HCT116 (cell line): ENCODE data around the gene RHBDL3. TPM values are rescaled to one million over a fixed set of nuclear protein-coding genes. Genes with fewer than 3 reads are reported as not detected.

Experiments used
- ATAC-seq: fragments of 200-7000 bp; cut with Tn5 transposase; 2 replicates; pipeline ENCODE4 v1.9.1; 2020; ENCODE audit warnings: mild to moderate bottlenecking, moderate library complexity
- BruUV-seq: library from RNA; stranded (reverse); fragments of 400-500 nt; replicated peaks from 2 replicates; lab custom pipeline; 2021; lab: Mats Ljungman, UMichigan
- CTCF ChIA-PET: fragments of 300-600 bp; sonication (Branson Sonifier 250); formaldehyde crosslinking; loops from one replicate; lab custom pipeline; 2021; ENCODE audit warnings: antibody characterized with exemption; lab: Charles Lee
- POLR2A ChIA-PET: fragments of 300-600, 350-600 bp; sonication (Branson Sonifier 250); formaldehyde crosslinking; loops from one replicate; lab custom pipeline; 2021; ENCODE audit warnings: antibody characterized with exemption; lab: Charles Lee
- RAD21 ChIA-PET, 2 experiments: fragments of 300-600 bp; sonication (Branson Sonifier 250); formaldehyde crosslinking; loops; one replicate each; lab custom pipeline; 2023; ENCODE audit warnings: low total read pairs in 2 of 2; ENCODE audit not compliant: uncharacterized antibody in 2 of 2, unreplicated experiment in 2 of 2, low non-redundant PET in 1 of 2; lab: Charles Lee
- DNase-seq: peaks from one replicate; pipeline ENCODE4 v3.0.0-alpha.2; 2010; ENCODE audit warnings: low read depth, low spot score
- H2AFZ ChIP-seq: fragments of 200-600 bp; shearing (Covaris generic), sonication (generic); 2 replicates; pipeline ENCODE4 v1.6.1; 2017; ENCODE audit warnings: low read depth, mixed run types, mixed read lengths, antibody characterized with exemption, low read length; ENCODE audit not compliant: poor library complexity, severe bottlenecking
- H3K27ac ChIP-seq: 2 replicates; pipeline ENCODE4 v1.5.1; 2012; ENCODE audit warnings: low read depth, low read length
- H3K27me3 ChIP-seq: fragments of 200-600 bp; sonication (generic); 2 replicates; pipeline ENCODE4 v1.6.1; 2016; ENCODE audit warnings: mixed run types, low read length, mixed read lengths; ENCODE audit not compliant: insufficient read depth
- H3K36me3 ChIP-seq, 2 experiments: fragments of 200-500 bp in 1 of 2; fragments of 200-600 bp in 1 of 2; sonication (Bioruptor generic) in 1 of 2; sonication (generic) in 1 of 2; 2 replicates each; pipeline versions ENCODE4 v1.5.1 to v1.6.1; 2014 to 2016; ENCODE audit warnings: low read length in 2 of 2, inconsistent platforms in 1 of 2, mixed read lengths in 1 of 2, mixed run types in 1 of 2; ENCODE audit not compliant: insufficient read depth in 2 of 2, control insufficient read depth in 1 of 2
- H3K4me1 ChIP-seq, 2 experiments: fragments of 200-600 bp in 1 of 2; sonication (generic) in 1 of 2; 2 replicates each; pipeline versions ENCODE4 v1.5.1 to v1.6.1; 2012 to 2017; ENCODE audit warnings: low read length in 2 of 2, inconsistent platforms in 1 of 2, mild to moderate bottlenecking in 1 of 2, mixed read lengths in 1 of 2, mixed run types in 1 of 2, moderate library complexity in 1 of 2; ENCODE audit not compliant: insufficient read depth in 2 of 2, control insufficient read depth in 1 of 2
- H3K4me2 ChIP-seq: fragments of 200-600 bp; sonication (generic); 2 replicates; pipeline ENCODE4 v1.6.1; 2017; ENCODE audit warnings: mixed run types, low read length, mixed read lengths
- H3K4me3 ChIP-seq, 2 experiments: fragments of 200-600 bp in 1 of 2; sonication (generic) in 1 of 2; replicated peaks in 1 of 2; 2 replicates each; pipeline ENCODE4 v1.5.1; 2011 to 2016; ENCODE audit warnings: low read length in 2 of 2, control low read depth in 1 of 2, low read depth in 1 of 2, mild to moderate bottlenecking in 1 of 2, mixed read lengths in 1 of 2, mixed run types in 1 of 2
- H3K79me2 ChIP-seq: fragments of 200-600 bp; sonication (generic); 2 replicates; pipeline ENCODE4 v1.6.1; 2017; ENCODE audit warnings: mild to moderate bottlenecking, mixed run types, low read length, moderate library complexity, mixed read lengths; ENCODE audit not compliant: insufficient read depth
- H3K9ac ChIP-seq: fragments of 200-600 bp; sonication (generic); 2 replicates; pipeline ENCODE4 v1.6.1; 2016; ENCODE audit warnings: low read length, mixed read lengths
- H3K9me2 ChIP-seq: fragments of 200-600 bp; sonication (generic), shearing (Covaris generic); 2 replicates; pipeline ENCODE4 v1.6.1; 2017; ENCODE audit warnings: mixed run types, mild to moderate bottlenecking, moderate library complexity; ENCODE audit not compliant: insufficient read depth
- H3K9me3 ChIP-seq, 2 experiments: fragments of 200-500 bp in 1 of 2; fragments of 200-600 bp in 1 of 2; sonication (Bioruptor generic) in 1 of 2; sonication (generic) in 1 of 2; 2 replicates each; pipeline ENCODE4 v1.6.1; 2014 to 2017; ENCODE audit warnings: low read length in 2 of 2, mixed read lengths in 2 of 2, inconsistent platforms in 1 of 2, low read depth in 1 of 2, mild to moderate bottlenecking in 1 of 2, mixed run types in 1 of 2, moderate library complexity in 1 of 2; ENCODE audit not compliant: control insufficient read depth in 1 of 2, insufficient read depth in 1 of 2
- H4K20me1 ChIP-seq: fragments of 200-600 bp; sonication (generic), shearing (Covaris generic); 2 replicates; pipeline ENCODE4 v1.6.1; 2017; ENCODE audit warnings: mixed run types, mild to moderate bottlenecking, moderate library complexity; ENCODE audit not compliant: insufficient read depth
- ELF1 ChIP-seq: IDR thresholded peaks from 2 replicates; pipeline ENCODE4 v1.6.1; 2012; ENCODE audit warnings: low read depth, borderline replicate concordance
- EZH2 ChIP-seq: fragments of 200-600 bp; sonication (generic); IDR thresholded peaks from 2 replicates; pipeline ENCODE4 v1.6.1; 2017; ENCODE audit warnings: antibody characterized with exemption, mixed run types
- EZH2phosphoT487 ChIP-seq: fragments of 200-600 bp; IDR thresholded peaks from 2 replicates; pipeline ENCODE4 v1.6.1; 2018; ENCODE audit warnings: antibody characterized with exemption, borderline replicate concordance
- FOSL1 ChIP-seq: IDR thresholded peaks from 2 replicates; pipeline ENCODE4 v1.6.1; 2012; ENCODE audit warnings: low read depth
- SRF ChIP-seq: IDR thresholded peaks from 2 replicates; pipeline ENCODE4 v1.6.1; 2012; ENCODE audit warnings: low read depth
- intact Hi-C: fragments of 100-400 bp; cut with micrococcal nuclease; formaldehyde crosslinking; loops from 2 replicates; pipeline ENCODE4 v1.10.0; 2022
- total RNA-seq: library from RNA; stranded (reverse); gene quantifications from one replicate; pipeline ENCODE4 v1.2.1, GENCODE V29; 2021; ENCODE audit not compliant: unreplicated experiment
- TF ChIP-seq, protein P1 (sequence below): IDR thresholded peaks from 2 replicates; pipeline ENCODE4 v1.6.1; 2011; ENCODE audit warnings: mild to moderate bottlenecking, low read length, moderate library complexity; ENCODE audit not compliant: insufficient replicate concordance; ENCODE audit errors: extremely low read depth
- TF ChIP-seq, protein P2 (sequence below), 3 experiments: fragments of 200-600 bp in 1 of 3; sonication (generic) in 1 of 3; IDR thresholded peaks in 2 of 3; conservative IDR thresholded peaks in 1 of 3; 2 replicates each; pipeline ENCODE4 v1.5.1; 2012 to 2017; ENCODE audit warnings: low read depth in 2 of 3, low read length in 2 of 3, antibody characterized with exemption in 1 of 3, borderline replicate concordance in 1 of 3, control low read depth in 1 of 3, mild to moderate bottlenecking in 1 of 3, mixed read lengths in 1 of 3, mixed run types in 1 of 3, moderate library complexity in 1 of 3; ENCODE audit not compliant: insufficient read depth in 1 of 3

RHBDL3 gene
- total RNA-seq, 1 experiment from 2014 or later = 4.0 TPM

DNA sequence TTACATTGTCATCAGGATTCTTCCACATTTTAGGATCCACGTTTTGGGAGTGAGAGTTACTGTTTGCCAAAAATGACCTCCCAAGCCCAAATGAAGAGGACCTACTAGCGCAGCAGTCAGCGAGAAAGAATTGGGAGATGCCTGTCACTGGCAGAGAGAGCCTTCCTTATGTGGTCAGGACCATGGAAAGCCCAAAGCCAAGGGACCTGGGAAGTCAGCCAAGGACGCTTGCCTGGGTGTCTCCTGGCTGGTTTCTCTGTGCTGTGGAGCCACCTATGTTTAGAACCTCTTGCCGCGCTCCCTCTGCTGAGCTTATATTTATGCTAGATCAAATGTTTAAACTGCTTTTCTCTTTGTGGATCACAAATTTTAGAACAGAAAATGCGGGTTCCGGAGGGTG, 24.9 kb upstream of the RHBDL3 start (continued):
- TF ChIP-seq, protein P1, sequence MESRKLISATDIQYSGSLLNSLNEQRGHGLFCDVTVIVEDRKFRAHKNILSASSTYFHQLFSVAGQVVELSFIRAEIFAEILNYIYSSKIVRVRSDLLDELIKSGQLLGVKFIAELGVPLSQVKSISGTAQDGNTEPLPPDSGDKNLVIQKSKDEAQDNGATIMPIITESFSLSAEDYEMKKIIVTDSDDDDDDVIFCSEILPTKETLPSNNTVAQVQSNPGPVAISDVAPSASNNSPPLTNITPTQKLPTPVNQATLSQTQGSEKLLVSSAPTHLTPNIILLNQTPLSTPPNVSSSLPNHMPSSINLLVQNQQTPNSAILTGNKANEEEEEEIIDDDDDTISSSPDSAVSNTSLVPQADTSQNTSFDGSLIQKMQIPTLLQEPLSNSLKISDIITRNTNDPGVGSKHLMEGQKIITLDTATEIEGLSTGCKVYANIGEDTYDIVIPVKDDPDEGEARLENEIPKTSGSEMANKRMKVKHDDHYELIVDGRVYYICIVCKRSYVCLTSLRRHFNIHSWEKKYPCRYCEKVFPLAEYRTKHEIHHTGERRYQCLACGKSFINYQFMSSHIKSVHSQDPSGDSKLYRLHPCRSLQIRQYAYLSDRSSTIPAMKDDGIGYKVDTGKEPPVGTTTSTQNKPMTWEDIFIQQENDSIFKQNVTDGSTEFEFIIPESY = no peak
- TF ChIP-seq EZH2phosphoT487 (no peak), EZH2 (no peak), ELF1 (no peak), SRF (no peak)

DNA sequence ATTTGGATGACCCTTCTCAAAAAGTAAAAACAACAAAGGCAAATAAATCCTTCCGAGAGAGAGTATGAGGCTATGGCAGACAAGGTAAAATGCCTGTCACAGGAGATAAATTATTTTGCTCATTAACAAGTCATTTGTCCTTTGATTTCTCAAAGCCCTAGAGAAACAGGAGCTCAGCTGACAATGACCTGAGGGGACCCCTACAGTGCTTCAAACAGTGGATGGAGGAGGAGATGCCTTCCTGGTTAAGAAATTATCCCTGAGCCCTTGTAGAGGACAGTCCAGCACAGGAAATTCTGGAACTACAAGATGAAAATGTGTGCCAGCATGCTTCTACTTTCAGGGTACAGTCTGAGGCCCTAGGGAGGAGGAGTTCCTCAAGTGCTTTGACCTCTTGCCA, 24.0 kb upstream of the RHBDL3 start:
- H2AFZ ChIP-seq = no peak overlapping the region
- H3K9me2 ChIP-seq = no peaks in the 10 kb centered on the region
- H3K4me2 ChIP-seq = no peak overlapping the region
- H3K9ac ChIP-seq = no peak overlapping the region
- CTCF ChIA-PET = no interaction called here
- no TSS peak for BruUV-seq
- POLR2A ChIA-PET = no interaction called here
- intact Hi-C loops = no loop called here
- no peaks in the 10 kb centered on the region for H3K36me3 ChIP-seq
- H4K20me1 ChIP-seq = no peaks in the 10 kb centered on the region
- H3K4me1 ChIP-seq = no peaks in the 10 kb centered on the region
- H3K9me3 ChIP-seq = no peaks in the 10 kb centered on the region
- no peaks in the 10 kb centered on the region for H3K27me3 ChIP-seq
- no peak for ATAC-seq
- H3K4me3 ChIP-seq = no peak overlapping the region
- no peak for TF ChIP-seq FOSL1
- TF ChIP-seq, protein P2, sequence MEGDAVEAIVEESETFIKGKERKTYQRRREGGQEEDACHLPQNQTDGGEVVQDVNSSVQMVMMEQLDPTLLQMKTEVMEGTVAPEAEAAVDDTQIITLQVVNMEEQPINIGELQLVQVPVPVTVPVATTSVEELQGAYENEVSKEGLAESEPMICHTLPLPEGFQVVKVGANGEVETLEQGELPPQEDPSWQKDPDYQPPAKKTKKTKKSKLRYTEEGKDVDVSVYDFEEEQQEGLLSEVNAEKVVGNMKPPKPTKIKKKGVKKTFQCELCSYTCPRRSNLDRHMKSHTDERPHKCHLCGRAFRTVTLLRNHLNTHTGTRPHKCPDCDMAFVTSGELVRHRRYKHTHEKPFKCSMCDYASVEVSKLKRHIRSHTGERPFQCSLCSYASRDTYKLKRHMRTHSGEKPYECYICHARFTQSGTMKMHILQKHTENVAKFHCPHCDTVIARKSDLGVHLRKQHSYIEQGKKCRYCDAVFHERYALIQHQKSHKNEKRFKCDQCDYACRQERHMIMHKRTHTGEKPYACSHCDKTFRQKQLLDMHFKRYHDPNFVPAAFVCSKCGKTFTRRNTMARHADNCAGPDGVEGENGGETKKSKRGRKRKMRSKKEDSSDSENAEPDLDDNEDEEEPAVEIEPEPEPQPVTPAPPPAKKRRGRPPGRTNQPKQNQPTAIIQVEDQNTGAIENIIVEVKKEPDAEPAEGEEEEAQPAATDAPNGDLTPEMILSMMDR (IDR thresholded peaks at IDR 0.05 in 2 of 3, conservative IDR thresholded peaks at IDR 0.05 in 1 of 3; ENCODE audit: borderline replicate concordance in 1 of 3, insufficient read depth in 1 of 3, low read depth in 2 of 3, low read length in 2 of 3) = no peak
- TF ChIP-seq, all 23 proteins: peak for 0
- H3K79me2 ChIP-seq = no peaks in the 10 kb centered on the region
- RAD21 ChIA-PET = no interaction called here
- H3K27ac ChIP-seq = no peak overlapping the region
- DNase-seq = no peak
